ENCODE measurements around the gene KCNJ12. TPM values are rescaled to one million over a fixed set of nuclear protein-coding genes. Genes with fewer than 3 reads are reported as not detected.

Gene KCNJ12
- total RNA-seq, 1 experiment from 2014 or later, result 5.8 TPM

DNA sequence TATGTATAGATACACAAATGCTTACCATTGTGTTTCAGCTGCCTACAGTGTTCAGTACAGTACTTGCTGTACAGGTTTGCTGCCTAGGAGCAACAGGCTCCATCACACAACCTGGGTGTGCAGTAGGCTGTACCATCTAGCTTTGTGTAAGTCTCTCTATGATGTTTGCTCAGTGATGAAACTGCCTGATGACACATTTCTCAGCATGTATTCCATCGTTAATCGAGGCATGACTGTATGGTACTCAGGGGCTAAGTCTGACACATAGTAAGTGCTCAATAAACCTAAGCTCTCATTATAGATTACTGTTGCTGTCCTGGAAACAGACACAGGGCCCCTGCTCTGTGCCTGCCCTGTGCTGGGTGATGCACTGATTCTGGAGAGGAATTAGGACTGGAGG lies 18.1 kb downstream of the KCNJ12 start (continued):
- TF ChIP-seq, protein P1, sequence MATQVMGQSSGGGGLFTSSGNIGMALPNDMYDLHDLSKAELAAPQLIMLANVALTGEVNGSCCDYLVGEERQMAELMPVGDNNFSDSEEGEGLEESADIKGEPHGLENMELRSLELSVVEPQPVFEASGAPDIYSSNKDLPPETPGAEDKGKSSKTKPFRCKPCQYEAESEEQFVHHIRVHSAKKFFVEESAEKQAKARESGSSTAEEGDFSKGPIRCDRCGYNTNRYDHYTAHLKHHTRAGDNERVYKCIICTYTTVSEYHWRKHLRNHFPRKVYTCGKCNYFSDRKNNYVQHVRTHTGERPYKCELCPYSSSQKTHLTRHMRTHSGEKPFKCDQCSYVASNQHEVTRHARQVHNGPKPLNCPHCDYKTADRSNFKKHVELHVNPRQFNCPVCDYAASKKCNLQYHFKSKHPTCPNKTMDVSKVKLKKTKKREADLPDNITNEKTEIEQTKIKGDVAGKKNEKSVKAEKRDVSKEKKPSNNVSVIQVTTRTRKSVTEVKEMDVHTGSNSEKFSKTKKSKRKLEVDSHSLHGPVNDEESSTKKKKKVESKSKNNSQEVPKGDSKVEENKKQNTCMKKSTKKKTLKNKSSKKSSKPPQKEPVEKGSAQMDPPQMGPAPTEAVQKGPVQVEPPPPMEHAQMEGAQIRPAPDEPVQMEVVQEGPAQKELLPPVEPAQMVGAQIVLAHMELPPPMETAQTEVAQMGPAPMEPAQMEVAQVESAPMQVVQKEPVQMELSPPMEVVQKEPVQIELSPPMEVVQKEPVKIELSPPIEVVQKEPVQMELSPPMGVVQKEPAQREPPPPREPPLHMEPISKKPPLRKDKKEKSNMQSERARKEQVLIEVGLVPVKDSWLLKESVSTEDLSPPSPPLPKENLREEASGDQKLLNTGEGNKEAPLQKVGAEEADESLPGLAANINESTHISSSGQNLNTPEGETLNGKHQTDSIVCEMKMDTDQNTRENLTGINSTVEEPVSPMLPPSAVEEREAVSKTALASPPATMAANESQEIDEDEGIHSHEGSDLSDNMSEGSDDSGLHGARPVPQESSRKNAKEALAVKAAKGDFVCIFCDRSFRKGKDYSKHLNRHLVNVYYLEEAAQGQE (IDR thresholded peaks at IDR 0.05; ENCODE audit: low read depth), result no peak

GRCh38 chr17:21395764-21396163 lies 19.6 kb downstream of the KCNJ12 start:
- POLR2A ChIA-PET, result no interaction called here
- DNase-seq (ENCODE audit: low read depth, low spot score) (no peak), ATAC-seq (no peak)
- no peaks in the 10 kb centered on the region for H3K36me3 ChIP-seq (ENCODE audit: control insufficient read depth in 1 of 2, insufficient read depth in 2 of 2, low read length in 2 of 2)
- no TSS peak for BruUV-seq (replicated peaks)
- intact Hi-C loops (cut with micrococcal nuclease), result no loop called here
- no peak overlapping the region for H3K4me3 ChIP-seq (replicated peaks in 1 of 2; ENCODE audit: low read depth in 1 of 2, low read length in 2 of 2)
- RAD21 ChIA-PET (ENCODE audit: low non-redundant PET in 1 of 2, low total read pairs in 2 of 2, uncharacterized antibody in 2 of 2, unreplicated experiment in 2 of 2), result no interaction called here
- CTCF ChIA-PET, result no interaction called here
- H3K4me1 ChIP-seq (ENCODE audit: control insufficient read depth in 1 of 2, insufficient read depth in 2 of 2, low read length in 2 of 2), result peaks cover 2 to 13% of the 10 kb centered on the region in 2 experiments
- H4K20me1 ChIP-seq (ENCODE audit: insufficient read depth), result no peaks in the 10 kb centered on the region
- H2AFZ ChIP-seq (ENCODE audit: low read depth, low read length, poor library complexity, severe bottlenecking), result no peak overlapping the region
- no peak overlapping the region for H3K9ac ChIP-seq (ENCODE audit: low read length)
- H3K27ac ChIP-seq (ENCODE audit: low read depth, low read length), result no peak overlapping the region; the same call in 1 of the 2 replicates
- no peak overlapping the region for H3K4me2 ChIP-seq (ENCODE audit: low read length)
- TF ChIP-seq EZH2phosphoT487 (IDR thresholded peaks at IDR 0.05; ENCODE audit: borderline replicate concordance) (no peak), MAX (IDR thresholded peaks at IDR 0.05) (no peak), POLR2A (IDR thresholded peaks at IDR 0.05; ENCODE audit: borderline replicate concordance, extremely low read depth, insufficient read depth, insufficient read length) (no peak)
- TF ChIP-seq, protein P2, sequence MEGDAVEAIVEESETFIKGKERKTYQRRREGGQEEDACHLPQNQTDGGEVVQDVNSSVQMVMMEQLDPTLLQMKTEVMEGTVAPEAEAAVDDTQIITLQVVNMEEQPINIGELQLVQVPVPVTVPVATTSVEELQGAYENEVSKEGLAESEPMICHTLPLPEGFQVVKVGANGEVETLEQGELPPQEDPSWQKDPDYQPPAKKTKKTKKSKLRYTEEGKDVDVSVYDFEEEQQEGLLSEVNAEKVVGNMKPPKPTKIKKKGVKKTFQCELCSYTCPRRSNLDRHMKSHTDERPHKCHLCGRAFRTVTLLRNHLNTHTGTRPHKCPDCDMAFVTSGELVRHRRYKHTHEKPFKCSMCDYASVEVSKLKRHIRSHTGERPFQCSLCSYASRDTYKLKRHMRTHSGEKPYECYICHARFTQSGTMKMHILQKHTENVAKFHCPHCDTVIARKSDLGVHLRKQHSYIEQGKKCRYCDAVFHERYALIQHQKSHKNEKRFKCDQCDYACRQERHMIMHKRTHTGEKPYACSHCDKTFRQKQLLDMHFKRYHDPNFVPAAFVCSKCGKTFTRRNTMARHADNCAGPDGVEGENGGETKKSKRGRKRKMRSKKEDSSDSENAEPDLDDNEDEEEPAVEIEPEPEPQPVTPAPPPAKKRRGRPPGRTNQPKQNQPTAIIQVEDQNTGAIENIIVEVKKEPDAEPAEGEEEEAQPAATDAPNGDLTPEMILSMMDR (IDR thresholded peaks at IDR 0.05 in 2 of 3, conservative IDR thresholded peaks at IDR 0.05 in 1 of 3; ENCODE audit: borderline replicate concordance in 1 of 3, insufficient read depth in 1 of 3, low read depth in 2 of 3, low read length in 2 of 3), result no peak
- TF ChIP-seq, protein P3, sequence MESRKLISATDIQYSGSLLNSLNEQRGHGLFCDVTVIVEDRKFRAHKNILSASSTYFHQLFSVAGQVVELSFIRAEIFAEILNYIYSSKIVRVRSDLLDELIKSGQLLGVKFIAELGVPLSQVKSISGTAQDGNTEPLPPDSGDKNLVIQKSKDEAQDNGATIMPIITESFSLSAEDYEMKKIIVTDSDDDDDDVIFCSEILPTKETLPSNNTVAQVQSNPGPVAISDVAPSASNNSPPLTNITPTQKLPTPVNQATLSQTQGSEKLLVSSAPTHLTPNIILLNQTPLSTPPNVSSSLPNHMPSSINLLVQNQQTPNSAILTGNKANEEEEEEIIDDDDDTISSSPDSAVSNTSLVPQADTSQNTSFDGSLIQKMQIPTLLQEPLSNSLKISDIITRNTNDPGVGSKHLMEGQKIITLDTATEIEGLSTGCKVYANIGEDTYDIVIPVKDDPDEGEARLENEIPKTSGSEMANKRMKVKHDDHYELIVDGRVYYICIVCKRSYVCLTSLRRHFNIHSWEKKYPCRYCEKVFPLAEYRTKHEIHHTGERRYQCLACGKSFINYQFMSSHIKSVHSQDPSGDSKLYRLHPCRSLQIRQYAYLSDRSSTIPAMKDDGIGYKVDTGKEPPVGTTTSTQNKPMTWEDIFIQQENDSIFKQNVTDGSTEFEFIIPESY (IDR thresholded peaks at IDR 0.05; ENCODE audit: extremely low read depth, insufficient replicate concordance, low read length), result no peak
- TF ChIP-seq, protein P1 (IDR thresholded peaks at IDR 0.05; ENCODE audit: low read depth), result no peak
- no peaks in the 10 kb centered on the region for H3K9me3 ChIP-seq (ENCODE audit: control insufficient read depth in 1 of 2, insufficient read depth in 1 of 2, low read depth in 1 of 2, low read length in 2 of 2)
- H3K79me2 ChIP-seq (ENCODE audit: insufficient read depth, low read length), result no peaks in the 10 kb centered on the region
- H3K27me3 ChIP-seq (ENCODE audit: insufficient read depth, low read length), result no peaks in the 10 kb centered on the region
- H3K9me2 ChIP-seq (ENCODE audit: insufficient read depth), result no peaks in the 10 kb centered on the region

Measured in HCT116 (cell line).